WI38 (cell line): Measurements from ENCODE around the gene TIMMDC1.

Source experiments
- H3K4me3 ChIP-seq: 2 replicates; pipeline ENCODE4 v1.5.1; 2011; ENCODE audit warnings: low read depth, mild to moderate bottlenecking, control low read depth, low read length
- CTCF ChIP-seq: IDR thresholded peaks from 2 replicates; pipeline ENCODE4 v1.5.1; 2012; ENCODE audit warnings: low read depth, mild to moderate bottlenecking, control low read depth, low read length

The TIMMDC1 gene

GRCh38 chr3:119508172-119508845, 10.0 kb downstream of the TIMMDC1 start:
- no peak for TF ChIP-seq CTCF
- no peak overlapping the region for H3K4me3 ChIP-seq

GRCh38 chr3:119510690-119511089, 12.3 kb downstream of the TIMMDC1 start:
- H3K4me3 ChIP-seq = no peak overlapping the region
- no peak for TF ChIP-seq CTCF

- H3K4me3 ChIP-seq = no peak overlapping the region
- no peak for TF ChIP-seq CTCF
Measured at GRCh38 chr3:119514637-119515036, 16.3 kb downstream of the TIMMDC1 start.

- TF ChIP-seq CTCF = no peak
- H3K4me3 ChIP-seq = no peak overlapping the region
Measured at GRCh38 chr3:119517112-119517511, 18.8 kb downstream of the TIMMDC1 start.

GRCh38 chr3:119518026-119518425, 19.7 kb downstream of the TIMMDC1 start:
- TF ChIP-seq CTCF = no peak
- H3K4me3 ChIP-seq = no peak overlapping the region

GRCh38 chr3:119524931-119525662, 26.8 kb downstream of the TIMMDC1 start:
- TF ChIP-seq CTCF = no peak

GRCh38 chr3:119527714-119528113, 29.4 kb downstream of the TIMMDC1 start:
- TF ChIP-seq CTCF = no peak

More at GRCh38 chr3:119524931-119525662, 26.8 kb downstream of the TIMMDC1 start:
- H3K4me3 ChIP-seq = no peak overlapping the region

More at GRCh38 chr3:119527714-119528113, 29.4 kb downstream of the TIMMDC1 start:
- H3K4me3 ChIP-seq = no peak overlapping the region
